ENCODE results near the gene PDLIM4. TPM values are rescaled to one million over a fixed set of nuclear protein-coding genes. Genes with fewer than 3 reads are reported as not detected.

Gene PDLIM4
- total RNA-seq, 1 experiment from 2014 or later: 47.2 TPM

- BruUV-seq (replicated peaks): no TSS peak
- Histone ChIP-seq H3K4me1 (replicated peaks; ENCODE audit: insufficient read depth) (peaks cover 35% of the 10 kb centered on the region), H3K9me3 (ENCODE audit: insufficient read depth, low read depth) (no peaks in the 10 kb centered on the region), H3F3A (ENCODE audit: insufficient read depth, low read depth) (peaks cover 15% of the 10 kb centered on the region), H3K9me2 (ENCODE audit: insufficient read depth) (no peaks in the 10 kb centered on the region), H3K27ac (no peak overlapping the region), H3K27me3 (ENCODE audit: insufficient read depth, low read depth) (no peaks in the 10 kb centered on the region), H3K79me2 (ENCODE audit: low read depth) (peaks cover 19% of the 10 kb centered on the region; the same call in 1 of the 2 replicates), H2AFZ (no peak overlapping the region), H3K4me2 (no peak overlapping the region), H3K36me3 (ENCODE audit: low read depth) (no peaks in the 10 kb centered on the region), H4K20me1 (ENCODE audit: insufficient read depth) (no peaks in the 10 kb centered on the region), H3K4me3 (no peak overlapping the region)
- peak in 1 of 2 experiments; percentile 64 for DNase-seq
- POLR2A ChIA-PET (ENCODE audit: unreplicated experiment): no interaction called here
- intact Hi-C loops (cut with micrococcal nuclease; ENCODE audit: unreplicated experiment): loop anchor here (10.0 kb wide), 2 partner anchors 195 to 235 kb away; partner anchors contain the start of genes IL3 and IRF1
- no peak for TF ChIP-seq CTCF (conservative IDR thresholded peaks at IDR 0.05)
- TF ChIP-seq EZH2 (IDR thresholded peaks at IDR 0.05; ENCODE audit: low read depth): no peak
- CTCF ChIA-PET: no interaction called here
These were observed 42.4 kb downstream of the PDLIM4 start for GRCh38 chr5:132299917-132300316.

GRCh38 chr5:132300577-132301343, 43.3 kb downstream of the PDLIM4 start:
- CTCF ChIA-PET: no interaction called here
- intact Hi-C loops (cut with micrococcal nuclease; ENCODE audit: unreplicated experiment): no loop called here

More at GRCh38 chr5:132300577-132301343, 43.3 kb downstream of the PDLIM4 start:
- no peak overlapping the region for H2AFZ ChIP-seq
- peaks cover 18% of the 10 kb centered on the region; the same call in 1 of the 2 replicates for H3K79me2 ChIP-seq (ENCODE audit: low read depth)
- H3K36me3 ChIP-seq (ENCODE audit: low read depth): no peaks in the 10 kb centered on the region
- H3K4me3 ChIP-seq: no peak overlapping the region
- H3K27ac ChIP-seq: no peak overlapping the region
- TF ChIP-seq EZH2 (IDR thresholded peaks at IDR 0.05; ENCODE audit: low read depth): no peak
- no peak for TF ChIP-seq CTCF (conservative IDR thresholded peaks at IDR 0.05)
- H3K27me3 ChIP-seq (ENCODE audit: insufficient read depth, low read depth): no peaks in the 10 kb centered on the region
- H3K9me3 ChIP-seq (ENCODE audit: insufficient read depth, low read depth): no peaks in the 10 kb centered on the region
- no TSS peak for BruUV-seq (replicated peaks)
- H3F3A ChIP-seq (ENCODE audit: insufficient read depth, low read depth): peaks cover 10% of the 10 kb centered on the region; the same call in 1 of the 2 replicates
- no peak overlapping the region for H3K4me2 ChIP-seq
- POLR2A ChIA-PET (ENCODE audit: unreplicated experiment): interaction anchor here (0.7 kb wide), 1 partner anchor 65 kb away, joined by 3 read pairs; no protein-coding TSS in a partner anchor
- peak; percentile 28 to 41 for DNase-seq
- H3K4me1 ChIP-seq (replicated peaks; ENCODE audit: insufficient read depth): peaks cover 30% of the 10 kb centered on the region
- no peaks in the 10 kb centered on the region for H3K9me2 ChIP-seq (ENCODE audit: insufficient read depth)
- H4K20me1 ChIP-seq (ENCODE audit: insufficient read depth): no peaks in the 10 kb centered on the region
